DND-41 (cell line): ENCODE results near the gene SLC13A5.
"Not testable (repeated sequence)": the region's sequence is repeated elsewhere in the genome, so short reads cannot be mapped to it uniquely, and the experiment has no call there.

Experiments used
- EZH2 ChIP-seq: IDR thresholded peaks from 3 replicates; pipeline ENCODE4 v1.6.1; 2012; ENCODE audit warnings: borderline replicate concordance, low read depth, mild to moderate bottlenecking, moderate library complexity, low read length, inconsistent platforms; ENCODE audit not compliant: severe bottlenecking
- TF ChIP-seq, protein P1 (sequence below): IDR thresholded peaks from 2 replicates; pipeline ENCODE4 v1.5.1; 2012; ENCODE audit warnings: borderline replicate concordance, low read length, moderate library complexity, mild to moderate bottlenecking; ENCODE audit not compliant: poor library complexity, severe bottlenecking; ENCODE audit errors: extremely low read depth

DNA sequence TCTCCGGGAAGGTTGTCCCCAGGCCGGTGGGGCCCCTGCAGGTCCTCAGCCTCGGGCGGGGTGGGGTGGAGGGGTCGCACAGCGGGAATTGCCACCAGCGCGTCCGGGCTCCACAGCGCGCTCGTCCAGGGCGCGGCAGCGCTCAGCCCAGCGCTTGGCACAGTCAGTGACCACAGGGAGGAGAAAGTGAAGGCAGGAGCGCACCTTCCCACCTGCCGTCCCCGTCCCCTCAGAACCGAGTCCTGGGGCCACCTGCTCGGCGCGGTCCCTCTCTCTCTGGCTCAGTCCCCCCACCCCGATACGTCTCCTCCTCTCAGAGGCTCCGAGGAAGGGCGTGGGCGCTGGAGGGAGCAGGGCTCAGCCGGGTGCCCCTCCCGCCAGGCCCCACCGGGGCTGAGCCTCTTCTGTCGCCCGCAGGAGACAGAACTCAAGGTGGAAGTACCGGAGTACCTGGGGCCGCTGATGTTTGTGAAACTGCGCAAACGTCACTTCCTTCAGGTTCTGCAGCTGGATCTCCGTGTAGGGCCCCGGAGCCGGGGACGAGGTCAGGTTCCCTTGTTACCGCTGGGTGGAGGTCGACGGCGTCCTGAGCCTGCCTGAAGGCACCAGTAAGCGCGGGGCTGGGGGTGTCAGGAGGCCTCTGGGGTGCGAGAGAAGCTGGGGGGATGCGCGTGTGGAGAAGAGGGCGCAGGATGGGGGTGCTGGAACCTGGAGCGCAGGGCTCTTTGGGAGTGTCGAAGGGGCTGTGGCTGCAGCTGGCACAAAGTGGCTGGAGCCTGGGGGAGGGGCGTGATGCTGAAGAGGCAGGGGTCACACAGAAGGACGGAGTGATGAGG, 56.2 kb downstream of the SLC13A5 start:
- TF ChIP-seq, protein P1, sequence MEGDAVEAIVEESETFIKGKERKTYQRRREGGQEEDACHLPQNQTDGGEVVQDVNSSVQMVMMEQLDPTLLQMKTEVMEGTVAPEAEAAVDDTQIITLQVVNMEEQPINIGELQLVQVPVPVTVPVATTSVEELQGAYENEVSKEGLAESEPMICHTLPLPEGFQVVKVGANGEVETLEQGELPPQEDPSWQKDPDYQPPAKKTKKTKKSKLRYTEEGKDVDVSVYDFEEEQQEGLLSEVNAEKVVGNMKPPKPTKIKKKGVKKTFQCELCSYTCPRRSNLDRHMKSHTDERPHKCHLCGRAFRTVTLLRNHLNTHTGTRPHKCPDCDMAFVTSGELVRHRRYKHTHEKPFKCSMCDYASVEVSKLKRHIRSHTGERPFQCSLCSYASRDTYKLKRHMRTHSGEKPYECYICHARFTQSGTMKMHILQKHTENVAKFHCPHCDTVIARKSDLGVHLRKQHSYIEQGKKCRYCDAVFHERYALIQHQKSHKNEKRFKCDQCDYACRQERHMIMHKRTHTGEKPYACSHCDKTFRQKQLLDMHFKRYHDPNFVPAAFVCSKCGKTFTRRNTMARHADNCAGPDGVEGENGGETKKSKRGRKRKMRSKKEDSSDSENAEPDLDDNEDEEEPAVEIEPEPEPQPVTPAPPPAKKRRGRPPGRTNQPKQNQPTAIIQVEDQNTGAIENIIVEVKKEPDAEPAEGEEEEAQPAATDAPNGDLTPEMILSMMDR = not testable (repeated sequence)
- TF ChIP-seq EZH2 = not testable (repeated sequence)
